GM12872 (cell line): Measurements from ENCODE around the gene NTRK1.

ENCODE experiments used
- CTCF ChIP-seq: IDR thresholded peaks from 3 replicates; pipeline ENCODE4 v1.5.1; 2011; ENCODE audit warnings: low read depth, mild to moderate bottlenecking, low read length, moderate library complexity; ENCODE audit not compliant: insufficient read depth

Gene NTRK1

GRCh38 chr1:156851779-156852417 is 8.8 kb upstream of the NTRK1 start:
- TF ChIP-seq CTCF, result no peak

DNA sequence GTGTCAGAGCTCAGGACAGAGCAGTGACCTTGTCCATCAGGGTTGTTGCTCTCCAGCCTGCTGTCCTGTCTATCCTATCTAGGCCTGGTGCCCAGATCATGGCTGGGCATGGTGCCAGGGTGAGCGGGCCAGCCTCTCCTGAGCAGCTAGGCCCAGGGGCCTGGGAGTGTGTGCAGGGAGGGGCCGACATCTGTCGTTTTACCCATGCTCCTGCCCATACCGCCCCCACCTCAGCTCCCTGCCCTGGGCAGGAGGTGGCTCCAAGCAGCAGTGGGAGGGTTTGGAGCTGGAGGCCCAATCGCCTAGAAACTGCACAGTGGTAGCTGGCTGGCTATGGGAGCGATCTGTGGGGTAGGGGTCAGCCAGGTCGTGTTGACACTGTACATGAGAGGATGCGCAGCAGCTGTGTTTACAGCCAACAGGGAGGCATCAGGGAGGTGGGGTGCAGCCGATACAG is 8.2 kb upstream of the NTRK1 start:
- no peak for TF ChIP-seq CTCF

DNA sequence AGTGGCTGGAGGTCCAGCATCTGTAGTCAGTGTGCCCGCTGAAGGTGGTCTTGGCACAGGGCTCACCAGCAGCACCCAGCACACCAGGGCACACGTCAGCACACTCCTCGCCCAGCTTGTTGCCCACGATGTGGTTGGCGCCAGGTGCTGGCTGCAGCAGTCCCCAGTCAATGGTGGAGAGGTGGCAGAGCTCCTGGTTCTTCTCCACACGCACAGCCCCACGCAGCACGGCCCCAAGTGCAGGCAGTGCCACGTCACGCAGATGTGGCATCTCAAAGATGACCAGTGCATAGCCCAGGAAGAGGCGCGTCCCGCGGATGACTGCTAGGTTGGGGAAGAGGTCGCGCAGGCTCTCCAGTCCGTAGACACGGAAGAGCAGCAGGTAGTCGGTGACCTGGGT is 6.9 kb upstream of the NTRK1 start:
- no peak for TF ChIP-seq CTCF

DNA sequence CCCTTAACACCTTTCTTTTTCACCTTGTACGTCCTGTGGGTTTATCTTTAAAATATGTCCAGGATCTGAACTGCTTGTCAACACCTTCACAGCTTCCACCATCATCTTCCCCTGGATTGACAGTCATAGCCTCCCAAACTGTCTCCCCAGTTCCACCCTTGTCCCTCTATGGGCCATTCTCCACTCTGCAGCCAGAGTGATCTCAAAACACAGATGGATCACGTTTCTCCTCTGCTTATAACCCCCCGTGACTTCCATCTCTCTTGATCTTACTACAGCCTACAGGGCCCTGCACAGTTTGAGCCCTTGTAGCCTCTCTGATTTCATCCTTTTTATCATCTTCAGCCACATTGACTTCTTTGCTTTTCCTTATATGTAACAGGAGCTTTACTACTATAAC is 6.0 kb upstream of the NTRK1 start:
- TF ChIP-seq CTCF, result no peak

DNA sequence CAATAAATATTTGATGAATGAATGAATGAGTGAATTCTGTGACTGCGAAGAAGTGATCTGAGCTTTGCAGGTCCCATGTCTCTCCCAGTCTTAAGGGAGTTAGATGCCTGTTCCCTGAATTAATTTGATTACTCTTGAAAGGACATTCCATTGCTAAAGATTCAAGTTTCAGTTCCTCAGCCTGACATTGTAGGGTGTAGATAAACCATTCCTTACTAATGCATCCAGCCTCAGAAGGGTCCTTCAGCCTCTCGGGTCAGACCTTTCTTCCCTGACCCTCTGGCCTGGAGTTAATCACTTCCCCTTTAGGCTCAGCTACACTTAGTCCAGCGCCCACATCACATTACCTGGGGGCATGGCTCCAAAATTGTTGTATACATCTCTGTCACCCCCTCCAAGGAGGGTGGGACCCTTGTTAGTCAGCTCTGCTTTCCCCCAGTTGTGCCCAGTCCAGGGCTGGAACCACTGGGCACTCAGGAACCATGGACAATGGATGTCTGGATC is 4.3 kb upstream of the NTRK1 start:
- TF ChIP-seq CTCF, result no peak

DNA sequence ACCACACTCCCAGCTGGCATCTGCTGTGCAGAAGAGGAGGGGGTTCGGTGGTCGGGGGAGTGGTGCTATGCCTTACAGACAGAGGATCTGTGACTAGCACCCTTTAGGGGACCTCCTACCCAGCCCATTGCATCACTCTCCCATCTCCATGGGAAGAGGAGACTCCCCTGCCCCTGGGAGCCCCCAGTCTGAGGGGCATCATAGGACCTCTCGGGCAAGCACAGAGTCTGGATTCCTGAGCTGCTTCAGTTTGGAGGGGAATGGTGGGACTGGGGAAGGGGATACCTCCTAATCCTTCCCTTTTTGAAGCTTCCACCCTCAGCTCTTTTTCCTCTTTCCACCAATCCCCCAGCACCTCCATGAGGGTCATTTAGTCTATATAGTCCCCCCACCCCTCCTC is 3.1 kb upstream of the NTRK1 start:
- no peak for TF ChIP-seq CTCF

- TF ChIP-seq CTCF, result no peak
Observed at GRCh38 chr1:156858555-156858956, 2.1 kb upstream of the NTRK1 start.
